ENCODE data around the gene FPR1.

Gene FPR1

GRCh38 chr19:51702825-51703574, 48.7 kb downstream of the FPR1 start:
- DNase-seq = no peak

- no peak for DNase-seq
Measured at GRCh38 chr19:51702103-51702824, 49.4 kb downstream of the FPR1 start.

GRCh38 chr19:51701468-51702100, 50.1 kb downstream of the FPR1 start:
- no peak for DNase-seq

GRCh38 chr19:51699170-51699569, 52.5 kb downstream of the FPR1 start:
- no peak for DNase-seq

- DNase-seq = no peak
Measured at GRCh38 chr19:51698296-51698695, 53.4 kb downstream of the FPR1 start.

GRCh38 chr19:51697169-51697776, 54.4 kb downstream of the FPR1 start:
- DNase-seq = no peak

GRCh38 chr19:51696606-51697005, 55.1 kb downstream of the FPR1 start:
- DNase-seq = no peak
